H1 (cell line): Measurements from ENCODE around the gene TCF19. TPM values are rescaled to one million over a fixed set of nuclear protein-coding genes. Genes with fewer than 3 reads are reported as not detected.

Experiments
- CBX5 ChIP-seq: fragments of 300-800, 300-1000 bp; sonication (generic); IDR thresholded peaks from 2 replicates; pipeline ENCODE4 v1.7.1; 2016; ENCODE audit warnings: antibody characterized with exemption, low read length, low read depth
- CHD7 ChIP-seq: fragments of 300-600 bp; sonication (generic); IDR thresholded peaks from 2 replicates; pipeline ENCODE4 v1.7.1; 2012; ENCODE audit warnings: low read length, moderate library complexity, mild to moderate bottlenecking, inconsistent platforms; ENCODE audit not compliant: insufficient replicate concordance
- EP300 ChIP-seq, 2 experiments: IDR thresholded peaks; 1 replicate in 1 of 2; 2 replicates in 1 of 2; pipeline ENCODE4 v1.6.1; 2011 to 2012; ENCODE audit warnings: low read depth in 2 of 2, low read length in 2 of 2, mild to moderate bottlenecking in 2 of 2, borderline replicate concordance in 1 of 2, inconsistent platforms in 1 of 2, moderate library complexity in 1 of 2
- MAX ChIP-seq: IDR thresholded peaks from 2 replicates; pipeline ENCODE4 v1.6.1; 2012; ENCODE audit warnings: inconsistent platforms
- SP2 ChIP-seq: IDR thresholded peaks from 2 replicates; pipeline ENCODE4 v1.6.1; 2012; ENCODE audit warnings: mild to moderate bottlenecking, low read length, inconsistent platforms
- polyA plus RNA-seq, 7 experiments: library from polyadenylated mRNA; depleted of rRNA in 3 of 7; stranded (reverse) in 5 of 7; unstranded in 2 of 7; fragments of >200 nt in 5 of 7; fragments of 200-250 nt in 2 of 7; gene quantifications; 1 replicate in 5 of 7; 2 replicates in 1 of 7; 4 replicates in 1 of 7; pipeline versions ENCODE4 v1.2.1 to v1.2.3, GENCODE V29; 2011 to 2013; ENCODE audit warnings: missing spikeins in 2 of 7, mixed read lengths in 2 of 7
- total RNA-seq: library from RNA; stranded (reverse); fragmentation: NEBNext Ultra II Directional; extraction: Animal tissue kit (Norgen Biotek cat#: 25700); gene quantifications from 2 replicates; pipeline ENCODE4 v1.2.1, GENCODE V29; 2021

Gene TCF19
- total and polyA plus RNA-seq, 2 of the 8 experiments (the other 6 are each of a cell fraction or from before 2014, with no cell fraction given), result 7.2 to 11.0 TPM

- no peak for TF ChIP-seq CHD7
- TF ChIP-seq CBX5, result no peak
- no peak for TF ChIP-seq SP2
- no peak for TF ChIP-seq MAX
- no peak for TF ChIP-seq EP300 (IDR thresholded peaks at IDR 0.05; ENCODE audit: borderline replicate concordance in 1 of 2, low read depth in 2 of 2, low read length in 2 of 2)
Observed at GRCh38 chr6:31113861-31114540, 44.4 kb upstream of the TCF19 start (continued).
